VCaP (cell line): ENCODE measurements around the gene MAP4K3.

Source experiments
- H3K27ac ChIP-seq: fragments of 450-650 bp; 2 replicates; pipeline ENCODE4 v1.5.1; 2017
- TF ChIP-seq, protein P1 (sequence below): fragments of 450-650 bp; conservative IDR thresholded peaks from 2 replicates; pipeline ENCODE4 v1.5.1; 2017; ENCODE audit warnings: mild to moderate bottlenecking, moderate library complexity

The MAP4K3 gene

GRCh38 chr2:39290433-39290832 is 146.7 kb downstream of the MAP4K3 start:
- TF ChIP-seq, protein P1, sequence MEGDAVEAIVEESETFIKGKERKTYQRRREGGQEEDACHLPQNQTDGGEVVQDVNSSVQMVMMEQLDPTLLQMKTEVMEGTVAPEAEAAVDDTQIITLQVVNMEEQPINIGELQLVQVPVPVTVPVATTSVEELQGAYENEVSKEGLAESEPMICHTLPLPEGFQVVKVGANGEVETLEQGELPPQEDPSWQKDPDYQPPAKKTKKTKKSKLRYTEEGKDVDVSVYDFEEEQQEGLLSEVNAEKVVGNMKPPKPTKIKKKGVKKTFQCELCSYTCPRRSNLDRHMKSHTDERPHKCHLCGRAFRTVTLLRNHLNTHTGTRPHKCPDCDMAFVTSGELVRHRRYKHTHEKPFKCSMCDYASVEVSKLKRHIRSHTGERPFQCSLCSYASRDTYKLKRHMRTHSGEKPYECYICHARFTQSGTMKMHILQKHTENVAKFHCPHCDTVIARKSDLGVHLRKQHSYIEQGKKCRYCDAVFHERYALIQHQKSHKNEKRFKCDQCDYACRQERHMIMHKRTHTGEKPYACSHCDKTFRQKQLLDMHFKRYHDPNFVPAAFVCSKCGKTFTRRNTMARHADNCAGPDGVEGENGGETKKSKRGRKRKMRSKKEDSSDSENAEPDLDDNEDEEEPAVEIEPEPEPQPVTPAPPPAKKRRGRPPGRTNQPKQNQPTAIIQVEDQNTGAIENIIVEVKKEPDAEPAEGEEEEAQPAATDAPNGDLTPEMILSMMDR: no peak
- no peak overlapping the region for H3K27ac ChIP-seq

- H3K27ac ChIP-seq: no peak overlapping the region
- TF ChIP-seq, protein P1: no peak
Measured at GRCh38 chr2:39289609-39290008, 147.5 kb downstream of the MAP4K3 start.

DNA sequence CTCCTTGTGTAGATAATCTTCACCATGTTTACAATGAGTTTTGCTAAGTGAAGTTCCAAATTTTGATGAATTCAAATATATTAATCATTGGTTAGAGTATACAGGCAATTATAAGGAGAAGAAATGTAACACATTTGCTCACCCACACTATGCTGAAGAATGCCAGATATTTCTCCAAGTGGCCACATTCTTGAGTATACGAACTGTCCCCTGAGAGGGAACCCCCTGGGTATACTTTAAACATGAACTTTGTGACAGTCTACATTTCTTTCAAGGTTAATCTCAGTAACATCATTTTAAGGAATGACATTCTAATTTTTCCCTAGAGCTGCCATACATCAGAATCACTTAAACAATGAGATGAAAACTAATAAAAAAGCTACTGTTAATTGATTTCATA is 153.5 kb downstream of the MAP4K3 start:
- no peak overlapping the region for H3K27ac ChIP-seq
- TF ChIP-seq, protein P1: no peak

- TF ChIP-seq, protein P1: no peak
- no peak overlapping the region for H3K27ac ChIP-seq
Measured at GRCh38 chr2:39281391-39281790, 155.7 kb downstream of the MAP4K3 start.

GRCh38 chr2:39275016-39275415 is 162.1 kb downstream of the MAP4K3 start:
- H3K27ac ChIP-seq: no peak overlapping the region
- TF ChIP-seq, protein P1: no peak

- no peak overlapping the region for H3K27ac ChIP-seq
- TF ChIP-seq, protein P1: no peak
Measured at GRCh38 chr2:39269941-39270340, 167.1 kb downstream of the MAP4K3 start.

DNA sequence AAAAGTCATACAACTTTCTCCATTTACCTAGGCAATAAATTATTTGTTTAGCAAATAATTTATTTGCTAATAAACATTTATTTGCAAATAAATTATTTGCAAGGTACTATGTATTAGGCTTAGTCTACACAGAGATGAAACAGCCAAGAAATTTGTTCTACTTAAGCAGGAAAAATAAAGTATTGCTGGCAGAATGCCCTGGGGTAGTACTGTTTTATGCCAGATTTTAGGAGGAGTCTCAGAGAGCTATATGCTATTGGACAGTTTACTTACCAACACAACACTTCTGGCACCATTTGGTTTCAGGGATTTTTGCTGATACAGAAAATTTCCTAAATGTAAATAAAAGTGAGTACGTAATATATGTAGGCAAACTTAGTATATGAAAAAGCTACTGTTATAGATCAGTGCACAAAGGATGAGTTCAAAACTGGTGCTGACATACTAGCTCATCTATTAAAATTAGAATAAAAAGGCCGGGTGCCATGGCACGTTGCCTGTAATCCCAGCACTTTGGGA is 170.1 kb downstream of the MAP4K3 start:
- TF ChIP-seq, protein P1: no peak
- peak overlapping the region; percentile 63 for H3K27ac ChIP-seq
